Aorta (tissue), 5 donors: ENCODE results near the gene MYO7A. TPM values are rescaled to one million over a fixed set of nuclear protein-coding genes. Genes with fewer than 3 reads are reported as not detected.
"Not testable (repeated sequence)": the region's sequence is repeated elsewhere in the genome, so short reads cannot be mapped to it uniquely, and the experiment has no call there.

Experiments used
- ATAC-seq: fragments of 200-7000 bp; cut with Tn5 transposase; one replicate; pipeline ENCODE4 v1.9.1; 2022; ENCODE audit warnings: moderate library complexity; ENCODE audit not compliant: low FRiP score
- DNase-seq, 2 donors: peaks; one replicate each; pipeline ENCODE4 v3.0.0-alpha.2; 2020
- H3K27ac ChIP-seq, 2 donors: one replicate each; pipeline ENCODE4 v1.5.1; 2013; ENCODE audit warnings: low read length in 2 of 2, mild to moderate bottlenecking in 2 of 2, moderate library complexity in 2 of 2, control low read depth in 1 of 2, inconsistent platforms in 1 of 2, low read depth in 1 of 2
- H3K27me3 ChIP-seq, 2 donors: one replicate each; pipeline ENCODE4 v1.6.1; 2013; ENCODE audit warnings: control low read depth in 1 of 2, low read length in 1 of 2, mild to moderate bottlenecking in 1 of 2, moderate library complexity in 1 of 2; ENCODE audit not compliant: insufficient read depth in 2 of 2, control insufficient read depth in 1 of 2
- H3K36me3 ChIP-seq, 2 donors: one replicate each; pipeline ENCODE4 v1.6.1; 2013; ENCODE audit warnings: control low read depth in 1 of 2, low read length in 1 of 2, mild to moderate bottlenecking in 1 of 2; ENCODE audit not compliant: insufficient read depth in 2 of 2, control insufficient read depth in 1 of 2
- H3K4me1 ChIP-seq, 2 donors: one replicate each; pipeline ENCODE4 v1.6.1; 2013; ENCODE audit warnings: low read length in 2 of 2, control low read depth in 1 of 2, mild to moderate bottlenecking in 1 of 2, moderate library complexity in 1 of 2; ENCODE audit not compliant: insufficient read depth in 2 of 2, control insufficient read depth in 1 of 2
- H3K4me3 ChIP-seq, 2 donors: one replicate each; pipeline ENCODE4 v1.5.1; 2013; ENCODE audit warnings: low read length in 2 of 2, control low read depth in 1 of 2, mild to moderate bottlenecking in 1 of 2
- H3K9me3 ChIP-seq: one replicate; pipeline ENCODE4 v1.6.1; 2013; ENCODE audit warnings: mild to moderate bottlenecking, low read length; ENCODE audit not compliant: control insufficient read depth
- WGBS, 2 donors: extraction: QIAGEN DNeasy Blood & Tissue Kit; methylation state at CpG; one replicate each; pipeline ENCODE4 v1.1.7; 2013; 5-methylcytosine and 5-hydroxymethylcytosine counted together
- intact Hi-C, 2 donors: fragments of 100-400 bp; cut with DNase I; formaldehyde crosslinking; loops; one replicate each; pipeline versions ENCODE4 v1.14.2 to v1.15.0; 2022
- polyA plus RNA-seq, 2 donors: library from polyadenylated mRNA; stranded (reverse); fragments of 200-250 nt; gene quantifications; one replicate each; pipeline ENCODE4 v1.2.3, GENCODE V29; 2013
- total RNA-seq, 2 donors: library from RNA; stranded (reverse); fragmentation: NEBNext Ultra II Directional; extraction: Animal tissue kit (Norgen Biotek cat#: 25700); gene quantifications; one replicate each; pipeline ENCODE4 v1.2.1, GENCODE V29; 2021
- donor health status: healthy with polysubstance abuse.
- donor health status: Bipolar disorder and iron deficiency.
- donor health status: DM: no; HTN: no; CAD: no.
- donor health status: DM: no; HTN: no; CAD: no.
- donor health status: DM: yes; HTN: yes; CAD: no.

Gene MYO7A
- total and polyA plus RNA-seq, 4 donors = 1.9 to 27.9 (median 6.9) TPM

- H3K9me3 ChIP-seq, H3K4me3 ChIP-seq, H3K27me3 ChIP-seq, intact Hi-C loops, H3K27ac ChIP-seq, H3K36me3 ChIP-seq, ATAC-seq, DNase-seq, H3K4me1 ChIP-seq: not testable (repeated sequence)
- WGBS, 2 donors = 85 to 86% methylated on average over 4 of the region's 4 CpGs
Measured at GRCh38 chr11:77097180-77097579, 30.9 kb upstream of the MYO7A start.

- H3K9me3 ChIP-seq = no peaks in the 10 kb centered on the region
- no peaks in the 10 kb centered on the region for H3K36me3 ChIP-seq
- no peak overlapping the region for H3K27ac ChIP-seq
- 96% methylated on average over 14 of the region's 14 CpGs for WGBS, 2 donors
- H3K4me3 ChIP-seq = no peak overlapping the region
- H3K27me3 ChIP-seq = no peaks in the 10 kb centered on the region
- no peaks in the 10 kb centered on the region for H3K4me1 ChIP-seq
- intact Hi-C loops = loop anchor here in 1 of 2 donors (10.0 kb wide), 1 partner anchor 366 kb away; no protein-coding TSS in a partner anchor
- no peak for ATAC-seq
- DNase-seq = peak; percentile 32 to 63
Measured at GRCh38 chr11:77100166-77101042, 27.6 kb upstream of the MYO7A start.

DNA sequence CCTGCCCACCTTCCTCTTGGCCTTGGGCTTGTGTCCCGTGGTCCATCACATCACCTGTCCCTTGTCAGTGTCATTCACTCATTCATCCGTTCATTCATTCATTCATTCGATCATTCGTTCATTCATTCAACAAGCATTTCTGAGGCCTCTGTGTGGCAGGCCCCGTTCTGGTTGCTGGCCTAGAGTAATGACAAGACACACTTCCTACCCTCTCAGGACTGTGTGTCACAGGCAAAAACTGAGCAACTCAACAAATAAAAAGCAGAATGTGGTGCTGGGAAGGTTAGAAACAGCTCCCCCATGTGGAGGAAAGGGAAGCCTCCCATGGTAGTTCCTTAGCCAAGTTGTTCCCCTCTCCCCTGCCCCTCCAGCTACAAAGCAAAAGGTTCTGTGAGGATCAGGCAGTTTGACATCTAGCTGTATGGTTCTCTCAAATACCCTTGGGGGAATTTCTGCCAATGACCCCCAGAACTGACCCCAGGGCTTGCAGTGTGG is 27.0 kb upstream of the MYO7A start:
- H3K27me3 ChIP-seq = no peaks in the 10 kb centered on the region
- no peaks in the 10 kb centered on the region for H3K4me1 ChIP-seq
- H3K27ac ChIP-seq = no peak overlapping the region
- no peaks in the 10 kb centered on the region for H3K36me3 ChIP-seq
- no peak for ATAC-seq
- no peaks in the 10 kb centered on the region for H3K9me3 ChIP-seq
- WGBS, 2 donors = 91 to 92% methylated on average over 5 of the region's 5 CpGs
- intact Hi-C loops = loop anchor here in 1 of 2 donors (10.0 kb wide), 1 partner anchor 366 kb away; no protein-coding TSS in a partner anchor
- DNase-seq = no peak
- no peak overlapping the region for H3K4me3 ChIP-seq

DNA sequence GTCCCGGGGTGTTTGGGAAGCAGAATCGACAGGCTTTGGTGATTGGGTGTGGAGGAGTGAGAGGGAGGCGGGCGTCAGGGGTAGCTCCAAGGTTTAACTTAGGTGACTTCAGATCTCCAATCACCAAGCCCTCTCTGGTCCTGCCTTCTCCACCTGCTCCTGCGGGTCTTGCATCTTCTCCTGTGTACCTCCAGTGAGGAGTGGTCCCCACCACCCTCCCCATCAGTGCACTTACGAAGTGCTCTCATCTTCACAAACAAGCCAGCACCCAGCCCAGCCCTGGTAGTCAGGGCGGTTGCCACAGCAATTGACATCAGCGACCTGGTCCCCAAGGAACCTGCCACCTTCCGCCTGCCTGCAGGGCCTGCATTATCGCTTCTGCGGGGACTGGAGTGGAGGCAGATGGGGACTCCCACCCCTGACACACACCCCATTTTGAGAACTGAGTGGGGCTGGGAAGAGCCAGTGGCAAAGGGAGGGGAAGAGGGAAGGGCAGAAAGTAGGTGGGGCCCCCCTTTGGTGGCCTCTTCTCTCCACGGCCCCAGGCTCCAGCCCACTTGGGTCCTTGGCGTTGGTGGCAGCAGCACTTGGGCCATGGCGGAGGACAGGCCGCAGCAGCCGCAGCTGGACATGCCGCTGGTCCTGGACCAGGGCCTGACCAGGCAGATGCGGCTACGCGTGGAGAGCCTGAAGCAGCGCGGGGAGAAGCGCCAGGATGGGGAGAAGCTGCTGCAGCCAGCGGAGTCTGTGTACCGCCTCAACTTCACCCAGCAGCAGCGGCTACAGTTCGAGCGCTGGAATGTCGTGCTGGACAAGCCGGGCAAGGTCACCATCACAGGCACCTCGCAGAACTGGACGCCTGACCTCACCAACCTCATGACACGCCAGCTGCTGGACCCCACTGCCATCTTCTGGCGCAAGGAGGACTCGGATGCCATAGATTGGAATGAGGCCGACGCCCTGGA is 25.5 kb upstream of the MYO7A start, which contains the start of gene OMP:
Gene OMP (plus strand): TSS at position 595 of the 965 bp plus-strand sequence. CDS start 0 bp downstream, at position 595.
- H3K36me3 ChIP-seq = no peaks in the 10 kb centered on the region
- intact Hi-C loops = loop anchor here in 1 of 2 donors (10.0 kb wide), 1 partner anchor 368 kb away; no protein-coding TSS in a partner anchor
- DNase-seq (peak in 1 of 2 donors; percentile 30), ATAC-seq (no peak)
- no peaks in the 10 kb centered on the region for H3K4me1 ChIP-seq
- no peak within 1 kb of the TSS for H3K27ac ChIP-seq
- no peaks in the 10 kb centered on the region for H3K9me3 ChIP-seq
- H3K27me3 ChIP-seq = no peaks in the 10 kb centered on the region
- 93 to 94% methylated on average over 37 of the region's 37 CpGs for WGBS, 2 donors
- no peak within 1 kb of the TSS for H3K4me3 ChIP-seq

- Histone ChIP-seq H3K36me3 (no peaks in the 10 kb centered on the region), H3K27me3 (no peaks in the 10 kb centered on the region), H3K4me1 (no peaks in the 10 kb centered on the region), H3K4me3 (no peak overlapping the region), H3K9me3 (no peaks in the 10 kb centered on the region), H3K27ac (no peak overlapping the region)
- WGBS, 2 donors = 92 to 94% methylated on average over 2 of the region's 2 CpGs
- DNase-seq (no peak), ATAC-seq (no peak)
- intact Hi-C loops = loop anchor here in 1 of 2 donors (10.0 kb wide), 1 partner anchor 369 kb away; no protein-coding TSS in a partner anchor
Measured at GRCh38 chr11:77103319-77103718, 24.7 kb upstream of the MYO7A start.

- Histone ChIP-seq H3K9me3 (no peaks in the 10 kb centered on the region), H3K27ac (no peak overlapping the region), H3K27me3 (no peaks in the 10 kb centered on the region), H3K4me3 (no peak overlapping the region), H3K4me1 (no peaks in the 10 kb centered on the region), H3K36me3 (no peaks in the 10 kb centered on the region)
- WGBS, 2 donors = 86 to 92% methylated on average over 8 of the region's 8 CpGs
- intact Hi-C loops = loop anchor here in 1 of 2 donors (10.0 kb wide), 1 partner anchor 370 kb away; no protein-coding TSS in a partner anchor
- no peak for ATAC-seq
- DNase-seq = no peak
Measured at GRCh38 chr11:77104727-77105126, 23.3 kb upstream of the MYO7A start.

- no peak overlapping the region for H3K4me3 ChIP-seq
- WGBS, 2 donors = 43 to 51% methylated on average over 7 of the region's 7 CpGs
- H3K36me3 ChIP-seq = no peaks in the 10 kb centered on the region
- intact Hi-C loops = loop anchor here in 1 of 2 donors (10.0 kb wide), 1 partner anchor 372 kb away; no protein-coding TSS in a partner anchor
- H3K4me1 ChIP-seq = no peaks in the 10 kb centered on the region
- ATAC-seq (no peak), DNase-seq (no peak)
- H3K9me3 ChIP-seq = no peaks in the 10 kb centered on the region
- H3K27me3 ChIP-seq = no peaks in the 10 kb centered on the region
- no peak overlapping the region for H3K27ac ChIP-seq
Measured at GRCh38 chr11:77106321-77106720, 21.7 kb upstream of the MYO7A start.

DNA sequence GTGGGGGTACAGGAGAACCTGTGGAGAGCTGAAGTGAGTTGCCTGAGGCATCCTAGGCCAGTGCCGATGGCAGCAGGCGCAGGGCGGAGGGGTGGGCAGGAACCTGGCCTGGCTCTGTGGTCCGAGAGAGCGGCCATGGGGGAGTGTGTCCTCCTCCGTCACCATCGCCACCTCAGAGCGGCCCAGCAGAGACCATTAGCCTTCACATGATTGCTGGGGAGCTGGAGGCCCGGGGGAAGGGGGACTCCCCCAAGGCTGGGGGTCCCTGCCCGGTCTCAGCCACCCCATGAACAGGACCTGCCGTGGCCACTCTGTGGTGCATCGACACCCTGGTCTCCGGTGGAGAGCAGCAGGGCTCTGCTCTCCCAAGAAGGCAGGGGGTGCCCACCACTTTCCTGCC is 21.3 kb upstream of the MYO7A start:
- H3K4me1 ChIP-seq = no peaks in the 10 kb centered on the region
- H3K9me3 ChIP-seq = no peaks in the 10 kb centered on the region
- no peak overlapping the region for H3K4me3 ChIP-seq
- no peak for ATAC-seq
- H3K27me3 ChIP-seq = no peaks in the 10 kb centered on the region
- intact Hi-C loops = loop anchor here in 1 of 2 donors (10.0 kb wide), 1 partner anchor 372 kb away; no protein-coding TSS in a partner anchor
- DNase-seq = no peak
- H3K36me3 ChIP-seq = no peaks in the 10 kb centered on the region
- no peak overlapping the region for H3K27ac ChIP-seq
- 97% methylated on average over 13 of the region's 13 CpGs for WGBS, 2 donors
